IPS DF 4.7 (cell line): ENCODE data around the gene STK25.
"Not testable (repeated sequence)": the region's sequence is repeated elsewhere in the genome, so short reads cannot be mapped to it uniquely, and the experiment has no call there.

Experiments
- DNase-seq: peaks from one replicate; pipeline ENCODE4 v3.0.0-alpha.2; 2013; ENCODE audit warnings: low spot score; ENCODE audit errors: extremely low read depth

The STK25 gene

DNA sequence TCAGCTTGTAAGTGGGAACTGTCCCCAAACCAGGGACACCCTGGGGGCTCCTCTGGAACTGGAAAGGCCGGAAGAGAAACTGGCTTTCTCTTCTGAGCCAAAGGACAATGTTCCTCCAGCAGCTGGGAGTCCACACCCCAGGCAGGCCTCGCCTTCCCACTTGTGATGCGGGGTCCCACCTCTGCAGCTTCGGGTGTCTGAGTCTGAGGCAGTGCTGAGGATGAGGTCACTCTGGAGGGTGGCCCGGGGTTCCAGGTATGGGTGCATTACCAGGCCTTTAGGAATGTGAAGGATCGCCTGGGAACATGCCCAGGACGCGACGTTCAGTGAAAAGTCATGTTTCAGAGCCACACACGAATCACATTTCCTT, 32.0 kb upstream of the STK25 start:
- DNase-seq = no peak

DNA sequence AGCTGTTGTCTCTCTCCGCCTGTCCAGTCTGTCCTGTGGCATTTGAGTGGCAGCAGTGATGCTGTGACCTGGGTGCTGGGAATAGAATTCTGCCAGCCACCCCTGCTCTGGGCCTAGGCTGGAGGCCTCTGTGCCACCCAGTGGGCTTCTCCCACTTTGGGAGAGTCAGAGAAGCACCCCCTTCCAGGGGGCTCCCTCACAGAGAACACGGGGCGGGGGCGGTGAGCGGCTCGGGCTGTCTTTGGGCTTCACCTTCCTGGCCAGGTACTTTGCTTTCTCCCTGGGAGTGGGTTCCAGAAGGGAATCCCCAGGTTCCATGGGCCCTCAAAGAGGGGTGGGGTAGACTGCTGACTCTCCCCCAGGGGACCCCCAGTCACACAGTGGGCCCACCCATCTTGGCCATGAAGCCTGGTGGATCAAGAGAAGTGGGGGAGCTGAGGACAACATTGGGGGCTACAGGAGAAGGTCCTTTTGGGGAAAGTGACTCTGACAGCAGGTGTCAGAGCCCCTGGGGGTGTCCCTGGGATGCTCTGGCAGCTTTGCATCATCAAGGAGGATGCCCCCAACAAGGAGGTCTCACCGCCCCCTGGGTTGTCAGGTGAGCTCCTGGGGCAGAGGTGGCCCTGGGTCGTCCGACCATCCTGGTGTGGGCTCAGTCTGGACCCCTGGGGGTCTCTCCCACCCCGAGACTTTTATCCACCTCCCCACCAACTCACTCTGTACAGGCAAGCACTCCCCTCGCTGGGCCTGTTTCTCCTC, 31.4 kb upstream of the STK25 start:
- no peak for DNase-seq

DNA sequence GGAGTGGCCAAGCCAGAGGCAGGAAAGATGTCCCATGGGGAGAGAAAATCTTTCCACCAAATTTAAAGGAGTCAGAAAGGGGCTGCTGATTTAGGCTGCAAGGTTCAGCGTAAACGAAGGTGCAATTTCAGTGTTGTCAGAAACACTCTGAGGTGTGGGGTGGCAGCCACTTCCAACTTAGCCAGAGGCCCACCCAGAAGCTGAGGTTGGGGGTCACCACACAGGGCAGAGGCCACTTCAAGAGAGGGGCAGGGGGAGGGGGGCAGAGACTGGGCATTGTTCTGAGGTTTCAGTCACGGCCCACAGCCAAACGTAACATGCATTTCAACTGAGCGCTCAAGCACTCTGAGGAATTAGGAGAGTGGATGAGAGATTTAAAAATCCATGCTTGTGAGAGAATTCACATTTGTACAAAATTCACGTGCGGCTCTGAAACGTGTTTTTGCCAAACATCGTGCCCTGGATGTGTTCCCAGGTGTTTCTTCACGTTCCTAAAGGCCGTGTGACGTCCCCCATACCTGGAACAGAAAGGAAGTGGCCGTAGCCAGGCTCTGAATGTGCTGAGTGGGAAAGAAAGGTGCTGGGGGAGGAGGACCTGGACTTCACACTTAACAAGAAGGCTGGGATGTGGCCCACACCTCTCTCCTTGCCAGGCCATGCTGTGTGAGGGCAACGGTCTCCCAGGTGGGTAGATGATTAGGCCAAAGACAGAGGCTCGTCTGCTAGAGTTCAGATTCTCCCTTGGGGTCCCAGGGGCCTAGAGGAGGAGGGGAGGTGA, 30.6 kb upstream of the STK25 start:
- DNase-seq = no peak

DNA sequence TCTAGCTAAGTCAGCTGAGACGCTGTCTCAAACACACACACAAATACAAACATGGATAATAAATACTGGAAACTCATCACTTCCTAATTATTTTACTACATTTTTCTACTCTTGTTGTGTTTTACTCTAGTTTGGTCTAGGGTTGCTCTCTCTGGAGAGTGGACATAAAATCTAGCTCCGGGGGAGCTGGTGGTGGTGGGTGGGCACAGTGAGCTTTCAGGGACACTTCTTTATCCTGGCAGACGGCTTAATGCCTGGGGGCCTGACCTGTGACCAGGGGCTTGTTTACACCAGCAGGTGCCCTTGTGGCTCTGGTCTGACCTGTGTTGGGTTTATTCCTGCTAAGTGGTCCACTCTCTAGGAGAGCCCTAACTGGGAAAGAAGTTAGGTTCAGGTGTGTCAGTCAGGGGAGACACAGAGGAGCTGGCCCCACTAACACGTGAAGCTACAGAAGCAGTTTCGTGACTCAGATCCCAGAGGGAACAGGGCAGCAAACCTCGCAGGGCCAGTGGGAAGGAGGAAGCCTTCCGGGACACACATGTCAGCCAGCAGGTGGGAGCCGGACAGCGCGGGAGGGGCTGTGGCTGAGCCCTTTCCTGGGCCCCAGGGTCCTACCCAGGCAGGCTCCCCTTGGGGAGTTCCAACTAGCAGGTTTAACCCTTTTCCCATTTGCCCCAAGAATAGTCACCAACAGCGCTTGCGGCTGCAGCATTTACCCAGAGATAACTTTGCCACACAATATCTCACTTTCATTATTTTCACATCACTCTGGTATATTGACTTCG, 27.7 kb upstream of the STK25 start:
- DNase-seq = no peak

DNA sequence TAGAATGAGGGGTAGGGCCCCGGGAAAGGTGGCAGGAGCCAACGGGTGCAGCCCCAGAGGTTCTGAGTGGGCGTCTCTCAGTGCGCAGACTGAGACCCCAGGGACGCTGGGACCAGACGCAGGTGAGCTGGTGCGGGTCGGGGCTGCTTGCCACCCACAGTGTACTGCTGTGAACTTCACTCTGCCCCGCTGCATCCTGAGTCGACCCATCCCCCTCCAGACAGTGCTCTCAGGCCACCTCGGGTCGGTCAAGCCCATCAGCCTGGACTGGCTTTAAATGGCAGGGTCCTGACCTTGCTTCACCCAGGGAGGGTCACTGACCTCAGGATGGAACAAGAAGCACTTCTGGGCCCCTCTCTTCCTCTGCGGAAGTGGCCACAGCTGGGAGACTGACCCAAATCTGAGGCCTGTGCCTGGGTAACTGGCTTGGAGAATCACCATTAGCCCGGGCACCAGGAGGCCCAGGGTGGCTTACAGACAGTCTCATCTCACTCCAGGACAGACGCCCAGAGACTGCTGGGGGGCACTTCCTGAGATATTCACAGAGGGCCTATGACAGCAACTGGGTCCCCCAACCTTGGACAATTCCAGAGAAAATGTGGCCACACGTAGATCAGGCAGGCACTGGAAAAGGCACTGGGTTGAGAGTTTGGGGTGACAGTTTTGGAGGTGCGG, 26.5 kb upstream of the STK25 start:
- no peak for DNase-seq

DNA sequence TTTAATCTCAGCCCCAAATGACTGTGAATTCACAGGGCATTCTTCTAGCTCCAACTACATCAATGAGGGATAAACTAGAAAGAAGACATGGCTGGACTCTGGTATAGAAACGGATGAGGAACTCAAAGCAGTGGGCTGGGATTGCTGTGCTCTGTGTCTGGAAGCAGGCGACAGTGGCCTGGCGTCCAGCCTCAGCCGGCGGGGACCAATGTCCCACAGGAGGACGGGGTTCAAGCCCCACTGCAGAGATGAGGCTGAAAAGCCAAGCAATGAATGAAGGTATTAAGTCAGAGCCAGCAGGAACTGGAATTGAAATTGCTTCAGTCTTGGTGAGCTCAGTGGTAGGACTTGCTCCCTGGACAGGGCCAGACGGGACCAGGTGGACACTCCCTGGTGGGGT, 25.9 kb upstream of the STK25 start:
- DNase-seq = no peak

DNA sequence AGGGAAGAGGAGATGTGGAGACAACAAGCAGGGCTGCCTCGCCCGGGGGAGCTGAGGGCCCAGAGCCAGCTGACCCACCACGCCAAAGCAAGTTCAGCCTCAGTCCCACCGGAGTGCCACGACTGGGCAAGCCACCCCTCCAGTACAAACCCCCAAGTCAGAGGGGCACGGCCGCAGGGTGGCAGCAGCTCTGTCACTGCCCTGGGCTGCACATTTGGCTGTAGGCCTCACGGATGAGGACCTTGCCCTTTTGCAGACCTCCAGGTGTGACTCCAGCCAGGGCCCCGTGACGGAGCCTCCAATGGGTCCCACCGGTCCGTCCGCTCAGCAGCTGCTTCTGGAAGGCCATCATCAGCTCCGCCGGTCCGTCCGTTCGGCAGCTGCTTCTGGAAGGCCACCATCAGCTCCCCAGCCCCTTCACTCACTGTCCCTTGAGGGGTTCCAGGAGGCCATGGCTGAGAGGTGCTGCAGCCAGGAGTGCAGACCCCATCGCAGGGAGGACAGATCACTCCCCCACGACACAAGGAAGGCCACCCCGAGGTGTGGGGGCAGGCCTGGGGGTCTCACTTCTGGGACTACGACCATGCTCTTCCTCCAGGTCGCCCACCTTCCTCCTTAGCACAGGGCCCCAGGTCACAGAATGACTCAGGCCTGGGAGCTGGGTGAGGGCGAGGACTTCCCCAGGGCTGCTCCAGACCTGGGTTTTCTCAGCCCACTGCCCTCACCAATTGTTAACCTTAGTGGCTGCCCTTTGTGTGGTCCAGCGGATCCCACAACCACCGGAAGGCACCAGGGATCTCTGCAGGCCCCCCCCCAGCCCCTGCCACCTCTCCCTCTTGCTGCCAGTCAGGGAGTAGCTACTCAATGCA, 24.6 kb upstream of the STK25 start:
- DNase-seq = no peak

DNA sequence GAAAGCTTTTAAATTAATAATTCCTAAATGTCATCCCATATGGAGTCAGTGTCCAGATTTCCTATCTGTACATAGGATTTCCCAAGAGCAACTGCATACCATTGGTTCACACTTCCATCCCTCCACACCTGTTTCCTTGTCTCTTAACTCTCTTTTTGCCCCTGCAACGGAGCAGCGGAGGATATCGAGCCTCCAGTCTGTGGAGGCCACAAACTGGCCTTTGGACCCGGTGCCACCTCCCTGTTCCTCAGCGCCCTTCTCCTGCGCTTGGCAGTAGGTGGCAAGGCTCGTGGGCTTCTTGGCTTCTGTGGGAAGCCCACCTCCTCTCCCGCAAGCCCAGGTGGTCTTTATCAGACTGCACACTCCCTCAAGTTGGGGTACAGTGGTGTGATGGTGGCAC, 23.8 kb upstream of the STK25 start:
- no peak for DNase-seq

DNA sequence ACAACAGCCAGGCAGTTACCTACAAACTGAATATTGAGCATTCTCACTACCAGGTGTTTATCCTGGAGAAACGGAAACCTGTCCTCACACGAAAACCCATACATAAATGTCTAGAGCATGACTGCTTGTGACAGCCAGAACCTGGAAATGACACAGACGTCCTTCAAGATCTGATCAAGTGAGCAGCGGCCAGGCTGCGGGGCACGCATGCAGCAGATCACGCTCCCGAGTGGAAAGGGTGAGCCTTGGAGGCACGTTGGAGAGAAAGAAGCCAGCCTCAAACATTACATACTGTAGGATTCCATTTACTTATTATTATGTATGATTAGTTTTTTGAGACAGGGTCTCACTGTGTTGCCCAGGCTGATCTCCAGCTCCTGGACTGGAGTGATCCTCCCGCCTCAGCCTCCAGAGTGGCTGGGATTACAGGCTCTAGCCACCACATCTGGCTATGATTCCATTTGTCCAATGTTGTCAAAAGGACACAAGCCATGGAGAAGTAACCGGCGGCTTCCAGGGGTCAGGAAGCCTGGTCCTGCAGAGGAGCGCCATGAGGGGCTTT, 22.9 kb upstream of the STK25 start:
- DNase-seq = no peak

DNA sequence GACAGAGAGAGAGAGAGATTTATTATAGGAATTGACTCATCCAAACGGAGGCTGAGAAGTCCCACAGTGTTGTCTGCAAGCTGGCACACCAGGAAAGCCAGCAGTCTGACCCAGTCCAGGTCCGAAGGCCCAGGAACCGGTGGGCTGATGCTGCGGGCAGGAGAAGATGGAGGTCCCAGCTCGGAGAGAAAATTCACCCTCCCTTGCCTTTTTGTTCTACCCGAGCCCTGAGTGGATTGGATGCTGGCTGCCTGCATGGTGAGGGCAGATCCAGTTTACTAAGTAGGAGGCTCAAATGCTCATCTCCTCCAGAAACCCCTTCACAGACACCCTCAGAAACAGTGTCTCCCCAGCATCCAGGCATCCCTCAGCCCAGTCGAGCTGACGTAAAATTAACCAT, 22.2 kb upstream of the STK25 start:
- no peak for DNase-seq

DNA sequence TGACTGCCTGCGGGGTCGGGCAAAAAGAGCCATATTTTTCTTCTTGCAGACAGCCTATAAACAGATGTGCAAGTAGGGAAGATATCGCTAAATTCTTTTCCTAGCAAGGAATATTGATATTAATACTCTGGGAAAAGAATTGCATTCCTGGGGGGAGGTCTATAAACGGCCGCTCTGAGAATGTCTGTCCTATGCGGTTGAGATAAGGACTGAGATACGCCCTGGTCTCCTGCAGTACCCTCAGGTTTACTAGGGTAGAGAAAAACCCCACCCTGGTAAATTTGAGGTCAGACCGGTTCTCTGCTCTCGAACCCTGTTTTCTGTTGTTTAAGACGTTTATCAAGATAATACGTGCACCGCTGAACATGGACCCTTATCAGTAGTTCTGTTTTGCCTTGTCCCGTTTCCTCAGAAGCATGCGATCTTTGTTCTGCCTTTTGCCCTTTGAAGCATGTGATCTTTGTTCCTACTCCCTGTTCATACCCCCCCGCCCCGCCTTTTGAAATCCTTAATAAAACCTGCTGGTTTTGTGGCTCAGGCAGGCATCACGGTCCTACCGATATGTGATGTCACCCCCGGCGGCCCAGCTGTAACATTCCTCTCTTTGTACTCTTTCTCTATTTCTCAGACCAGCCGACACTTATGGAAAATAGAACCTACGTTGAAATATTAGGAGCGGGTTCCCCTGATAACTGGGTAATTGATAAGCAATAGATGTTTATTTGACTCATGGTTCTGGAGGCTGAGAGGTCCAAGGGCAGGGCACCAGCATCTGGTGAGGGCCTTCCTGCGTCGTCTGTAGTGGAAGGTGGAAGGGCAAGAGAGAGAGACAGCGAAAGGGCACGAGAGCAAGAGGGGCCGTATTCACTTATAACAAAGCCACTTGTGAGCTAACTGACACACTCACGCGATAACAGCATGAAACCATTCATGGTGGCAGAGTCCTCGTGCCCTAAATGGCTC, 17.7 kb upstream of the STK25 start:
- DNase-seq = not testable (repeated sequence)

DNA sequence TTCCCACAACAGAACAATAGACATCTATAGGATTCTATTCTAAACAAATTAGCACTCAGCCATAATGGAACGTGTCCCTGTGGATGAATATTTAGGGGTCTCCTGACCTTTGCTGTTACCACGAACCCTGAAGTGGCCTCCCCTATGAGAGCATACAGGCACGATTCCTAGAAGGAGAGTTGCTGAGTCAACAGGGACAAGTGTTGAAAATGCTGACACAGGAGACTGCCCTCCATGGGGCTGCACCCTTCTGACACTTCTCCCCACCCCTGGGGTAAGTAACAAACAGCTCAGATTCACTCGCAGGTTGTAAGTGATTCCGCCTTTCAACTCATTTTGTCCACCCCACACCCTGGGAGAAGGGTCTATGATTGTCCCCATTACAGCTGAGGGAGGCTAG, 14.1 kb upstream of the STK25 start:
- no peak for DNase-seq

DNA sequence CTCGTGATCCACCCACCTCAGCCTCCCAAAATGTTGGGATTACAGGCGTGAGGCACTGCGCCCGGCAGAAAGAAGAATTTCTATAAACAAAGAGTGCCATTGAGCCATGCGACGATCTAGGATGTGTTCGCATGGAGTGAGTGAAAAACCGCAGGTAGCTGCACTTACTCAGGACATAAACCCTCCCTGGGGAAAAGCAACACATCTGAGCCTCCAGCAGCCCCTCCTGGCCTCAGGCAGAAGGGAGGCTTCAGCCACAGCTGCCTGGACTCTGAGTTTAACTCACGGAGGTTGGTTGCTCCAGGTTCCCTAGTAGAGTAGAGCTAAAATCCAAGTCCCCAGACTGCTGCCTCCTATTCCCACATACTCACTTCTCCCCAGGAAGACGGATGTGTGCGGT, 11.3 kb upstream of the STK25 start:
- DNase-seq = no peak

DNA sequence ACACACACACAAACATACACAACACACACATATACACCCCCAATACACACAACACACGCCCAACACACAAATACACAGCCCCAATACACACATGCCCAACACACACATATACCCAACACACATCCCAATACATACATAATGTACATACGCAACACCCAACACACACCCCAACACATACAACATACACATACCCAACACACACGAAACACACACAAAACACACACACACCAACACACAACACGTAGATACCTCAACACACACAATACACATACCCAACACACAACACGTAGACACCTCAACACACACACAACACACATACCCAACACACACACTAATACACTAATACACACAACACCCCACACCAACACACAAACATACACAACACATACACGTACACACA, 8.9 kb upstream of the STK25 start:
- DNase-seq = no peak

DNA sequence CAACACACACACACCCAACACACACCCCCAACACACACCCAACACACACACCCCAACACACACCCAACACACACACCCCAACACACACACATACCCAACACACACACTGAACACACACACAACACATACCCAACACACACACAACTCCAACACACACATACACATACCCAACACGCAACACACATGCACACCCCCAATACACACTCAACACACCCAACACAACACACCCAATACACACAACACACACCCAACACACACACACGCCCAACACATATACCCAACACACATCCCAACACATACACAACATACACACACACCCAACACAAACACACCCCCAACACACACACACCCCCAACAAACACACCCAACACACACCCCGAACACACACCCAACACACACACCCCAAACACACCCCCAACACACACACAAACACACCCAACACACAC, 8.2 kb upstream of the STK25 start:
- no peak for DNase-seq

DNA sequence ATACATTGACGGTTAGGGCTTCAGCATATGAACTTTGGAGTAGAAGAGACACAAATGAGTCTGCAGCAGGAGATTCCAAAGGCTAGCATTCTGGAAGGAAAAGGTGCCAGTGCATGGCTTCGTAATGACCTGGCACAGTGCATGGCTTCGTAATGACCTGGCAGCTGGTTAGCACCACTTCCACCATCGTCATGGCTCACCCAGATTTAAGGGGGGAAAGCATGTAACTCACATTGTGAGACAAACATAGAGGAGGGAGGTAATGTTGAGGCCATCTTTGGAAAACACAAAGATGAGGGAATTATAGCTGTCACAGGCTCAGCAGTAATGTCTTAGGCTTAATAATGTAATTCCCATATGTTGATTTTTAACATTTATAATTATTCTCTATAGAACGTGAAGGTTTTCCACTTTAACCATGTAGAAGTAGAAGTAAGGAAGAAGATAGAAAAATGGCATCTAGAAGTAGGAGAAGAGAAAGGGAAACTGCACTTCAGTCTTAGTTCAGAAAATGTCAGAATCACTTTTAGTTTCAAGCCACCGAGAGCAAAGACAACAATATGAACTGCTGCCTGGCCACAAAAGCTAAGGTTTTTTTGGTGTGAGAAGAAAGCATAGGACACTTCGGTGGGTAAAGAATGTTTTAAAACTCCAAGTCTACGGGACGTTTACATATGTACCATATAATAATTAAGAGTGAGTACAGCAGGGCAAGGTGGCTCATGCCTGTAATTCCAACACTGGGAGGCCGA, 6.8 kb upstream of the STK25 start:
- no peak for DNase-seq

DNA sequence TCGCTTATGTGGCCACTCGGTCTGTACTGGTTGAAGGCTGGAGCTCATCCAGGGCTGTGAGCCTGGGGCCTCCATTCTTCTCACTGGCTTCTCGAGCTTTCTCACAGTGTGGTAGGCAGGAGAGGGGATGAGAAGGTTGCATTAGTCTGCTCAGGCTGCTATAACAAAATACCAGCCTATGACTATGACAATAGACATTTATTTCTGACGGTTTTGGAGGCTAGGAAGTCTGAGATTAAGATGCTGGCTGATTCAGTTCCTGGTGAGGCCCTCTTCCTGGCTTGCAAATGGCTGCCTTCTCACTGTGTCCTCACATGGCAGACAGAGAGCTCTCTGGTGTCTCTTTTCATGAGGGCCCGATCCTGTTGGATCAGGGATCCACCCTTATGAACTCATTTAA, 6.2 kb upstream of the STK25 start:
- no peak for DNase-seq

DNA sequence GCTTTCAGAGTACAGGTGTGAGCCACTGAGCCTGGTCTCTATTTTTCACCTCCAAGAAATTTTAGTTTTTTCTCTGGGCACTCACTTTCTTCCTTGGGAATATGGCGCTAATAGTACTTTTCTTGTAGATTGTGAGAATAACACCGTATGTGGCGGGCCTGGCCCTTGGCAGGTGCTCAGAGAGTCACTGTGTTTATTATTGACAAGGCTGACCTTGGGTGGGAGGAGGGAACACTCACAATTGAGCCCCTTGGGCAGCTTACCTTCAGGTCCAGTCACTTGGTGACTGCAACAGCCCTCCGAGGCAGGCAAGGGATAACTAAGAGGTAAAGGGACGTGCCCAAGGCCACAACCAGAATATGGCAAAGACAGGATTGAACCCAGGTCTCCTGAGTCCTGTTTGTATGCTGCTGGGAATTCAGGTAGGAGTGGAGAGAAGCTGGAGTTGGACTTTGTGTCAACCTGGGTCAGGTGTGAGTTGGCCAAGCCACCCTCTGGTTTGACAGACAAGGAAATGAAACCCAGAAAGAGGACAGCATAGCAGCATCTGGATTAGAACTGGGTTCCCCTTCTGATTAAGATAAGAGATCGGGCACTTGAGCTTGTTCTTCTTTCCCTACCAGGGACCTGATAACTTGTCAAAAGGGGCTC, 2.8 kb upstream of the STK25 start:
- DNase-seq = no peak
